OCI-LY3 (cell line): ENCODE data around the gene IQSEC1.
"Not testable (repeated sequence)": the region's sequence is repeated elsewhere in the genome, so short reads cannot be mapped to it uniquely, and the experiment has no call there.

ENCODE experiments used
- H2AFZ ChIP-seq: fragments of 200-600, 300-600 bp; shearing (Covaris generic); 2 replicates; pipeline ENCODE4 v1.6.0; 2014; ENCODE audit warnings: antibody characterized with exemption, low read depth, low read length
- H3K27ac ChIP-seq: fragments of 200-600, 300-600 bp; sonication (generic); 2 replicates; pipeline ENCODE4 v1.5.1; 2014; ENCODE audit warnings: mild to moderate bottlenecking, low read length, moderate library complexity, mixed read lengths
- H3K27me3 ChIP-seq: fragments of 200-600, 300-600 bp; sonication (generic); 2 replicates; pipeline ENCODE4 v1.6.1; 2014; ENCODE audit warnings: low read depth, low read length, mixed read lengths
- H3K36me3 ChIP-seq: fragments of 200-600, 300-600 bp; sonication (generic); replicated peaks from 2 replicates; pipeline ENCODE3; 2014; ENCODE audit warnings: low read depth, low read length, mixed read lengths
- H3K4me1 ChIP-seq: fragments of 300-600, 200-600 bp; sonication (generic); 2 replicates; pipeline ENCODE4 v1.6.1; 2014; ENCODE audit warnings: low read length, mixed read lengths
- H3K4me2 ChIP-seq: fragments of 200-600, 300-600 bp; sonication (generic); 2 replicates; pipeline ENCODE4 v1.6.1; 2014; ENCODE audit warnings: low read length, mixed read lengths
- H3K4me3 ChIP-seq: fragments of 300-600, 200-600 bp; sonication (generic); 2 replicates; pipeline ENCODE4 v1.5.1; 2014; ENCODE audit warnings: antibody characterized with exemption, mild to moderate bottlenecking, low read length, moderate library complexity
- H3K79me2 ChIP-seq: fragments of 300-600, 200-600 bp; shearing (Covaris generic); 2 replicates; pipeline ENCODE4 v1.6.1; 2014; ENCODE audit warnings: mild to moderate bottlenecking, low read length, mixed read lengths
- H3K9ac ChIP-seq: fragments of 300-600, 200-600 bp; shearing (Covaris generic); 2 replicates; pipeline ENCODE4 v1.6.0; 2014; ENCODE audit warnings: mild to moderate bottlenecking, low read length, moderate library complexity
- H3K9me3 ChIP-seq: fragments of 200-600, 300-600 bp; shearing (Covaris generic); 2 replicates; pipeline ENCODE4 v1.6.1; 2014; ENCODE audit warnings: low read length, mixed read lengths; ENCODE audit not compliant: insufficient read depth
- H4K20me1 ChIP-seq: fragments of 200-600, 300-600 bp; sonication (generic); 2 replicates; pipeline ENCODE4 v1.6.1; 2016; ENCODE audit warnings: low read length, mixed read lengths; ENCODE audit not compliant: insufficient read depth
- CTCF ChIP-seq: fragments of 200-600, 300-600 bp; sonication (generic); IDR thresholded peaks from 2 replicates; pipeline ENCODE4 v1.5.1; 2014; ENCODE audit warnings: antibody characterized with exemption, low read length, low read depth
- EZH2phosphoT487 ChIP-seq: fragments of 200-600 bp; shearing (Covaris generic); IDR thresholded peaks from 2 replicates; pipeline ENCODE4 v1.6.1; 2018; ENCODE audit warnings: antibody characterized with exemption, mixed run types, low read depth

IQSEC1 gene

GRCh38 chr3:12854565-12854964 lies 218.7 kb downstream of the IQSEC1 start:
- no peak overlapping the region for H3K4me2 ChIP-seq
- no peaks in the 10 kb centered on the region for H3K4me1 ChIP-seq
- H3K9ac ChIP-seq, result no peak overlapping the region
- H2AFZ ChIP-seq, result no peak overlapping the region
- no peak for TF ChIP-seq CTCF
- no peak for TF ChIP-seq EZH2phosphoT487
- no peak overlapping the region for H3K4me3 ChIP-seq
- peaks cover 51% of the 10 kb centered on the region for H3K27me3 ChIP-seq
- no peaks in the 10 kb centered on the region for H3K36me3 ChIP-seq
- H4K20me1 ChIP-seq, result no peaks in the 10 kb centered on the region
- H3K79me2 ChIP-seq, result no peaks in the 10 kb centered on the region
- no peaks in the 10 kb centered on the region for H3K9me3 ChIP-seq
- no peak overlapping the region for H3K27ac ChIP-seq

GRCh38 chr3:12853847-12854246 lies 219.4 kb downstream of the IQSEC1 start:
- peaks cover 51% of the 10 kb centered on the region for H3K27me3 ChIP-seq
- not testable (repeated sequence) for H3K79me2 ChIP-seq, H3K9me3 ChIP-seq, H2AFZ ChIP-seq, H3K9ac ChIP-seq, H3K27ac ChIP-seq, H3K4me2 ChIP-seq, H3K36me3 ChIP-seq, H3K4me1 ChIP-seq, H3K4me3 ChIP-seq, H4K20me1 ChIP-seq

- no peaks in the 10 kb centered on the region for H3K9me3 ChIP-seq
- no peak overlapping the region for H2AFZ ChIP-seq
- H4K20me1 ChIP-seq, result no peaks in the 10 kb centered on the region
- H3K9ac ChIP-seq, result no peak overlapping the region
- H3K27me3 ChIP-seq, result peaks cover 49% of the 10 kb centered on the region
- H3K4me3 ChIP-seq, result no peak overlapping the region
- no peaks in the 10 kb centered on the region for H3K36me3 ChIP-seq
- H3K27ac ChIP-seq, result no peak overlapping the region
- TF ChIP-seq CTCF, result no peak
- TF ChIP-seq EZH2phosphoT487, result no peak
- H3K4me2 ChIP-seq, result no peak overlapping the region
- H3K4me1 ChIP-seq, result no peaks in the 10 kb centered on the region
- H3K79me2 ChIP-seq, result no peaks in the 10 kb centered on the region
These were observed 221.0 kb downstream of the IQSEC1 start for GRCh38 chr3:12852201-12852600.
